ENCODE results near the gene ITGB6. TPM values are rescaled to one million over a fixed set of nuclear protein-coding genes. Genes with fewer than 3 reads are reported as not detected.
"Not testable (repeated sequence)": the region's sequence is repeated elsewhere in the genome, so short reads cannot be mapped to it uniquely, and the experiment has no call there.

The ITGB6 gene
- total and polyA plus RNA-seq, 2 donors, result 0.32 to 0.33 TPM

DNA sequence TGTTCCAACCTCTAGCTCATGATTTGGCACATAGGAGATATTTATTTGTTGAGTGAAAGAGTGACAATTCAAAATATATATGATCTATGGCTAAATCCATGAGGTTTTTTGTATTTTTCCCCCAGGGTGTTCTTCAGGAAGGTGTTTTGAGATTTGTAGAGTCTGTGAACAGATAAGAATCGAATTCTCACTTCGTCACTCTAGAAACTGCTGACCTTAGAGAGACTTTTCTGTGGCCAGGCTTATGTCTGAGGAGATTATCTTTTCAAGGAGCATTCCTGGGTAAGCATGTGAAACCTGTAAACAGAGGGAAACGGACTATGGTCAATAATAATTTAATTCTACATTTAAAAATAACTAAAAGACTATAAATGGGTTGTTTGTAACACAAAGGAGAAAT is 849 bp upstream of the ITGB6 start:
- WGBS, result 97% methylated on average over 3 of the region's 3 CpGs
- Histone ChIP-seq H3K9me3 (ENCODE audit: control insufficient read depth in 2 of 2, insufficient read depth in 1 of 2, low read length in 1 of 2) (no peaks in the 10 kb centered on the region), H3K27me3 (ENCODE audit: control insufficient read depth in 2 of 2, insufficient read depth in 1 of 2, low read length in 1 of 2) (no peaks in the 10 kb centered on the region), H3K36me3 (ENCODE audit: control insufficient read depth in 2 of 2, insufficient read depth in 2 of 2, low read length in 1 of 2) (no peaks in the 10 kb centered on the region), H3K4me1 (ENCODE audit: control insufficient read depth in 2 of 2, insufficient read depth in 2 of 2, low read length in 2 of 2) (peaks cover 0 to 7% of the 10 kb centered on the region in 2 donors), H3K4me3 (ENCODE audit: low read length in 2 of 2) (no peak overlapping the region), H3K27ac (ENCODE audit: low read depth in 1 of 2, low read length in 1 of 2) (no peak overlapping the region)
- DNase-seq (ENCODE audit: low read depth in 6 of 9, low spot score in 9 of 9), result no peak

GRCh38 chr2:160199053-160199452 is 1.0 kb downstream of the ITGB6 start:
- 98% methylated on average over 1 of the region's 1 CpG for WGBS
- no peak for DNase-seq (ENCODE audit: low read depth in 6 of 9, low spot score in 9 of 9)
- Histone ChIP-seq H3K36me3 (ENCODE audit: control insufficient read depth in 2 of 2, insufficient read depth in 2 of 2, low read length in 1 of 2) (no peaks in the 10 kb centered on the region), H3K27me3 (ENCODE audit: control insufficient read depth in 2 of 2, insufficient read depth in 1 of 2, low read length in 1 of 2) (no peaks in the 10 kb centered on the region), H3K4me1 (ENCODE audit: control insufficient read depth in 2 of 2, insufficient read depth in 2 of 2, low read length in 2 of 2) (no peaks in the 10 kb centered on the region), H3K27ac (ENCODE audit: low read depth in 1 of 2, low read length in 1 of 2) (no peak overlapping the region), H3K4me3 (ENCODE audit: low read length in 2 of 2) (no peak overlapping the region), H3K9me3 (ENCODE audit: control insufficient read depth in 2 of 2, insufficient read depth in 1 of 2, low read length in 1 of 2) (no peaks in the 10 kb centered on the region)

- H3K36me3 ChIP-seq (ENCODE audit: control insufficient read depth in 2 of 2, insufficient read depth in 2 of 2, low read length in 1 of 2), result no peaks in the 10 kb centered on the region
- no peaks in the 10 kb centered on the region for H3K4me1 ChIP-seq (ENCODE audit: control insufficient read depth in 2 of 2, insufficient read depth in 2 of 2, low read length in 2 of 2)
- H3K27me3 ChIP-seq (ENCODE audit: control insufficient read depth in 2 of 2, insufficient read depth in 1 of 2, low read length in 1 of 2), result no peaks in the 10 kb centered on the region
- no peak overlapping the region for H3K4me3 ChIP-seq (ENCODE audit: low read length in 2 of 2)
- WGBS, result 96% methylated on average over 2 of the region's 2 CpGs
- H3K27ac ChIP-seq (ENCODE audit: low read depth in 1 of 2, low read length in 1 of 2), result no peak overlapping the region
- no peaks in the 10 kb centered on the region for H3K9me3 ChIP-seq (ENCODE audit: control insufficient read depth in 2 of 2, insufficient read depth in 1 of 2, low read length in 1 of 2)
- no peak for DNase-seq (ENCODE audit: low read depth in 6 of 9, low spot score in 9 of 9)
Observed at GRCh38 chr2:160197587-160197986, 2.5 kb downstream of the ITGB6 start.

DNA sequence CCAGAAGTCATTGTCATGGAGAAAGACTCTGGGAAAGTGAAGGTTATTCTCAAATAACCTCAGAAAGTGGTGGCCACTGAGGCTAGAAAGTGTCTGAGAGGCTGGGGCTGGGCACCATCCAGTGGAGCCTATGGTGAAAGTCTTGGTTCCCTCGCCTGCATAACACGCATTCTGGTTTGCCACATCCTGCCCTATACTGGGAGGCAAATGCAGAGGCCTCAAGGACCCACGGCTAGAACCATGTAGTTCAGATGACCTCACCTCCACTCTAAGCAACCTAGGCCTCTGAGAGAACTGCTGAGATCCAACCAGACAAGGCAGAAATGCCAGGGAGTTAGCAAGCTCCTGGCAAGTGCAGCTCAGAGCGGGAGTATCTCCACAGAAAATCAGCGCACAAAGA is 5.1 kb downstream of the ITGB6 start:
- no peaks in the 10 kb centered on the region for H3K9me3 ChIP-seq (ENCODE audit: control insufficient read depth in 2 of 2, insufficient read depth in 1 of 2, low read length in 1 of 2)
- no peak overlapping the region for H3K27ac ChIP-seq (ENCODE audit: low read depth in 1 of 2, low read length in 1 of 2)
- H3K4me3 ChIP-seq (ENCODE audit: low read length in 2 of 2), result no peak overlapping the region
- 68% methylated on average over 5 of the region's 5 CpGs for WGBS
- peak in 1 of 9 donors; percentile 25 for DNase-seq (ENCODE audit: low read depth in 6 of 9, low spot score in 9 of 9)
- H3K36me3 ChIP-seq (ENCODE audit: control insufficient read depth in 2 of 2, insufficient read depth in 2 of 2, low read length in 1 of 2), result no peaks in the 10 kb centered on the region
- no peaks in the 10 kb centered on the region for H3K27me3 ChIP-seq (ENCODE audit: control insufficient read depth in 2 of 2, insufficient read depth in 1 of 2, low read length in 1 of 2)
- no peaks in the 10 kb centered on the region for H3K4me1 ChIP-seq (ENCODE audit: control insufficient read depth in 2 of 2, insufficient read depth in 2 of 2, low read length in 2 of 2)

- WGBS, result 97% methylated on average over 2 of the region's 2 CpGs
- no peaks in the 10 kb centered on the region for H3K4me1 ChIP-seq (ENCODE audit: control insufficient read depth in 2 of 2, insufficient read depth in 2 of 2, low read length in 2 of 2)
- no peak for DNase-seq (ENCODE audit: low read depth in 6 of 9, low spot score in 9 of 9)
- H3K27me3 ChIP-seq (ENCODE audit: control insufficient read depth in 2 of 2, insufficient read depth in 1 of 2, low read length in 1 of 2), result no peaks in the 10 kb centered on the region
- no peaks in the 10 kb centered on the region for H3K9me3 ChIP-seq (ENCODE audit: control insufficient read depth in 2 of 2, insufficient read depth in 1 of 2, low read length in 1 of 2)
- H3K4me3 ChIP-seq (ENCODE audit: low read length in 2 of 2), result no peak overlapping the region
- H3K36me3 ChIP-seq (ENCODE audit: control insufficient read depth in 2 of 2, insufficient read depth in 2 of 2, low read length in 1 of 2), result no peaks in the 10 kb centered on the region
- no peak overlapping the region for H3K27ac ChIP-seq (ENCODE audit: low read depth in 1 of 2, low read length in 1 of 2)
Observed at GRCh38 chr2:160194351-160194750, 5.7 kb downstream of the ITGB6 start.

DNA sequence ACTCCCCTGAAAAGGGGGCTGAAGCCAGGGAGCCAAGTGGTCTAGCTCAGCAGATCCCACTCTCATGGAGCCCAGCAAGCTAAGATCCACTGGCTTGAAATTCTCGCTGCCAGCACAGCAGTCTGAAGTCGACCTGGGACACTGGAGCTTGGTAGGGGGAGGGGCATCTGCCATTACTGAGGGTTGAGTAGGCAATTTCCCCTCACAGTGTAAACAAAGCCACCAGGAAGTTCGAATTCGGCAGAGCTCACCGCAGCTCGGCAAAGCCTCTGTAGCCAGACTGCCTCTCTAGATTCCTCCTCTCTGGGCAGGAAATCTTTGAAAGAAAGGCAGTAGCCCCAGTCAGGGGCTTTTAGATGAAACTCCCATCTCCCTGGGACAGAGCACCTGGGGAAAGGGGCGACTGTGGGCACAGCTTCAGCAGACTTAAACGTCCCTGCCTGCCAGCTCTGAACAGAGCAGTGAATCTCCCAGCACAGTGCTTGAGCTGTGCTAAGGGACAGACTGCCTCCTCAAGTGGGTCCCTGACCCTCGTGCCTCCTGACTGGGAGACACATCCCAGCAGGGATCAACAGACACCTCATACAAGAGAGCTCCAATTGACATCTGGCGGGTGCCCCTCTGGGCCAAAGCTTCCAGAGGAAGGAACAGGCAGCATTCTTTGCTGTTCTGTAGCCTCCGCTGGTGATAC is 18.8 kb downstream of the ITGB6 start:
- DNase-seq (ENCODE audit: low read depth in 6 of 9, low spot score in 9 of 9), result peak in 7 of 9 donors; percentile 9 to 73 (median 47)
- H3K36me3 ChIP-seq (ENCODE audit: control insufficient read depth in 2 of 2, insufficient read depth in 2 of 2, low read length in 1 of 2); H3K27me3 ChIP-seq (ENCODE audit: control insufficient read depth in 2 of 2, insufficient read depth in 1 of 2, low read length in 1 of 2); H3K27ac ChIP-seq (ENCODE audit: low read depth in 1 of 2, low read length in 1 of 2); H3K9me3 ChIP-seq (ENCODE audit: control insufficient read depth in 2 of 2, insufficient read depth in 1 of 2, low read length in 1 of 2); H3K4me3 ChIP-seq (ENCODE audit: low read length in 2 of 2): not testable (repeated sequence)
- H3K4me1 ChIP-seq (ENCODE audit: control insufficient read depth in 2 of 2, insufficient read depth in 2 of 2, low read length in 2 of 2), result peaks cover 0 to 12% of the 10 kb centered on the region in 2 donors
- 59% methylated on average over 11 of the region's 11 CpGs for WGBS

DNA sequence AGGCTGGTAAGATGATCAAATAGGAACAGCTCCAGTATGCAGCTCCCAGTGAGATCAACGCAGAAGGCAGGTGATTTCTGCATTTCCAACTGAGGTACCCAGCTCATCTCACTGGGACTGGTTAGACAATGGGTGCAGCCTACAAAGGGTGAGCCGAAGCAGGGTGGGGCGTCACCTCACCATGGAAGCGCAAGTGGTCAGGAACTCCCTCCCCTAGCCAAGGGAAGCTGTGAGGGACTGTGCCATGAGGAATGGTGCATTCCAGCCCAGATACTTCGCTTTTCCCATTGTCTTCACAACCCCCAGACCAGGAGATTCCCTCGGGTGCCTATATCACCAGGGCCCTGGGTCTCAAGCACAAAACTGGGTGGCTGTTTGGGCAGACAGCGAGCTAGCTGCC is 19.4 kb downstream of the ITGB6 start:
- not testable (repeated sequence) for H3K27me3 ChIP-seq (ENCODE audit: control insufficient read depth in 2 of 2, insufficient read depth in 1 of 2, low read length in 1 of 2); H3K36me3 ChIP-seq (ENCODE audit: control insufficient read depth in 2 of 2, insufficient read depth in 2 of 2, low read length in 1 of 2); H3K9me3 ChIP-seq (ENCODE audit: control insufficient read depth in 2 of 2, insufficient read depth in 1 of 2, low read length in 1 of 2); H3K4me3 ChIP-seq (ENCODE audit: low read length in 2 of 2); H3K27ac ChIP-seq (ENCODE audit: low read depth in 1 of 2, low read length in 1 of 2); DNase-seq (ENCODE audit: low read depth in 6 of 9, low spot score in 9 of 9)
- 98% methylated on average over 7 of the region's 7 CpGs for WGBS
- H3K4me1 ChIP-seq (ENCODE audit: control insufficient read depth in 2 of 2, insufficient read depth in 2 of 2, low read length in 2 of 2), result peaks cover 0 to 12% of the 10 kb centered on the region in 2 donors

DNA sequence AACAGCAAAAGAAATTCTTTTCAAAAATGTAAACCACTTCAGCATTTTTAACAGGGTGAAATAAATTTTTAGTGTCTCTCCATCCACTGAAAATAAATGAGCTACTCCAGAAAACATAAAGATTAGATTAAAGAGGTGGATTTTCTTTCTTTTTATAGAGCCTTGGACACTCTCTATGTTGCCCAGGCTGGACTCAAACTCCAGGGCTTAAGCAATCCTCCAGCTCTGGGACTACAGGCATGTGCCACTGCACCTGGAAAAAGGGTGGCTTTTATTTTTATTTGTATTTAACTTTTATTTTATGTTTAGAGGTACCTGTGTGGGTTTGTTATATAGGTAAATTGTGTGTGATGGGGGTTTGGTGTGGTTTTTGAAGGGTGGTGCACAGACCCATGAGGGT is 19.9 kb downstream of the ITGB6 start:
- Histone ChIP-seq H3K27me3 (ENCODE audit: control insufficient read depth in 2 of 2, insufficient read depth in 1 of 2, low read length in 1 of 2) (no peaks in the 10 kb centered on the region), H3K9me3 (ENCODE audit: control insufficient read depth in 2 of 2, insufficient read depth in 1 of 2, low read length in 1 of 2) (no peaks in the 10 kb centered on the region), H3K4me3 (ENCODE audit: low read length in 2 of 2) (no peak overlapping the region), H3K36me3 (ENCODE audit: control insufficient read depth in 2 of 2, insufficient read depth in 2 of 2, low read length in 1 of 2) (no peaks in the 10 kb centered on the region), H3K4me1 (ENCODE audit: control insufficient read depth in 2 of 2, insufficient read depth in 2 of 2, low read length in 2 of 2) (peaks cover 0 to 12% of the 10 kb centered on the region in 2 donors), H3K27ac (ENCODE audit: low read depth in 1 of 2, low read length in 1 of 2) (no peak overlapping the region)
- DNase-seq (ENCODE audit: low read depth in 6 of 9, low spot score in 9 of 9), result no peak

GRCh38 chr2:160175169-160176134 is 24.6 kb downstream of the ITGB6 start:
- no peak for DNase-seq (ENCODE audit: low read depth in 6 of 9, low spot score in 9 of 9)
- Histone ChIP-seq H3K27me3 (ENCODE audit: control insufficient read depth in 2 of 2, insufficient read depth in 1 of 2, low read length in 1 of 2) (no peaks in the 10 kb centered on the region), H3K4me1 (ENCODE audit: control insufficient read depth in 2 of 2, insufficient read depth in 2 of 2, low read length in 2 of 2) (no peaks in the 10 kb centered on the region), H3K9me3 (ENCODE audit: control insufficient read depth in 2 of 2, insufficient read depth in 1 of 2, low read length in 1 of 2) (no peaks in the 10 kb centered on the region), H3K27ac (ENCODE audit: low read depth in 1 of 2, low read length in 1 of 2) (no peak overlapping the region), H3K36me3 (ENCODE audit: control insufficient read depth in 2 of 2, insufficient read depth in 2 of 2, low read length in 1 of 2) (no peaks in the 10 kb centered on the region), H3K4me3 (ENCODE audit: low read length in 2 of 2) (no peak overlapping the region)
- WGBS, result 96% methylated on average over 8 of the region's 8 CpGs

Data from thymus (tissue), 11 donors.